ENCODE results near the gene STOM.

The STOM gene

DNA sequence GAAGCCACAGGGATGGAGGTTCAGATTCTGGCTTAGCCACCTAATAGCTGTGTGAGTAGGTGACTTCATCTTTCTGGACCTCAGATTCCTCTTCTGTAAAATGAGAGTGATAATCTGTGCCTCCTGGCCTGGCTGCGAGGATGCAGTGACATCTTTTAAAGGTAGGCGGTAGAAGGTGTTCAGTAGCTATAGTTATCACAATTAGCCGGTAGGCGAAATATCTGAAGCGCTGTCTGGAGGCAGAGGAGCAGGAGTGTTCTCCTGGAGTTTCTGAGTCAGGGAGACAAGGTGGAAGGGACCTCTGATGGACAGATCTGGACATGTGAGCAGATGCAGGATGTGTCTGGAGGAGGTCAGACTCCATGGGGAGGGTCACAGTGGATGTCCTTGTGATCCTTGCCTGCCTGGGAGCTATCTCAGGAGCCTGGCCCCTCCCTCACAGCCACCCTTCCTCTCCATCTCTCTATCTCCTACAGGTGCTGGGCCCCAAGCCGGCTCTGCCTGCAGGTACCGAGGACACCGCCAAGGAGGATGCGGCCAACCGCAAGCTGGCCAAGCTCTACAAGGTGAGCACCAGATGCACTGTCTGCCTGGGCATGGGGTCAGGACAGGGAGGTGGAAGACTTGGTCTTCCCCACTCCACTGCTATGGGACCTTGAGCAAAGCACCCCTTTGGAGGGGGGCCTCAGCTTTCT, 56.4 kb downstream of the STOM start:
- Histone ChIP-seq H3K36me3 (ENCODE audit: insufficient read depth) (no peaks in the 10 kb centered on the region), H3K4me1 (ENCODE audit: low read depth, poor library complexity, severe bottlenecking) (no peaks in the 10 kb centered on the region), H3K4me2 (no peak overlapping the region), H4K20me1 (ENCODE audit: insufficient read depth) (no peaks in the 10 kb centered on the region), H3K27me3 (ENCODE audit: insufficient read depth, low read depth) (no peaks in the 10 kb centered on the region), H3K4me3 (IDR thresholded peaks at IDR 0.05; ENCODE audit: insufficient read depth, low read depth, low read length) (no peak overlapping the region), H3K27ac (no peak overlapping the region), H3K9ac (no peak overlapping the region), H2AFZ (ENCODE audit: low read depth) (no peak overlapping the region), H3K79me2 (ENCODE audit: insufficient read depth, low read depth) (no peaks in the 10 kb centered on the region)
- TF ChIP-seq, protein P1, sequence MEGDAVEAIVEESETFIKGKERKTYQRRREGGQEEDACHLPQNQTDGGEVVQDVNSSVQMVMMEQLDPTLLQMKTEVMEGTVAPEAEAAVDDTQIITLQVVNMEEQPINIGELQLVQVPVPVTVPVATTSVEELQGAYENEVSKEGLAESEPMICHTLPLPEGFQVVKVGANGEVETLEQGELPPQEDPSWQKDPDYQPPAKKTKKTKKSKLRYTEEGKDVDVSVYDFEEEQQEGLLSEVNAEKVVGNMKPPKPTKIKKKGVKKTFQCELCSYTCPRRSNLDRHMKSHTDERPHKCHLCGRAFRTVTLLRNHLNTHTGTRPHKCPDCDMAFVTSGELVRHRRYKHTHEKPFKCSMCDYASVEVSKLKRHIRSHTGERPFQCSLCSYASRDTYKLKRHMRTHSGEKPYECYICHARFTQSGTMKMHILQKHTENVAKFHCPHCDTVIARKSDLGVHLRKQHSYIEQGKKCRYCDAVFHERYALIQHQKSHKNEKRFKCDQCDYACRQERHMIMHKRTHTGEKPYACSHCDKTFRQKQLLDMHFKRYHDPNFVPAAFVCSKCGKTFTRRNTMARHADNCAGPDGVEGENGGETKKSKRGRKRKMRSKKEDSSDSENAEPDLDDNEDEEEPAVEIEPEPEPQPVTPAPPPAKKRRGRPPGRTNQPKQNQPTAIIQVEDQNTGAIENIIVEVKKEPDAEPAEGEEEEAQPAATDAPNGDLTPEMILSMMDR (conservative IDR thresholded peaks at IDR 0.05; ENCODE audit: low read depth, low read length): no peak

DNA sequence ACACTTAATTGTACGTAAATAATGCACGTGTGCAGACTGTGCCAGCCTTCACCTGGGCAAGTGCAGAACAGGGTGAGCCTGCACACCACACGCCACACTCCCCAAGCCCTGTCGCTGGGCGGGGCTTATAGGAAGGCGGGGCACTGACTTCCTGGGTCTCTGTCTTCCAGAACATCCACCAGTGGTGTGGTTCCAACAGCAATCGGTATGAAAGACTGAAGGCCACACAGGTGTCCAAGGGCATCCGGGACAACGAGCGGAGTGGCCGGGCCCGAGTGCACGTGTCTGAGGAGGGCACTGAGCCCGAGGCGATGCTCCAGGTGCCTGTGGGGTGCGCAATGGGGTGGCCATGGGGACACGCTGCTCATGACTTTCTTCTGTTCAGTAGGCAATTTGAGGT, 57.9 kb downstream of the STOM start:
- H3K4me1 ChIP-seq (ENCODE audit: low read depth, poor library complexity, severe bottlenecking): no peaks in the 10 kb centered on the region
- no peaks in the 10 kb centered on the region for H4K20me1 ChIP-seq (ENCODE audit: insufficient read depth)
- no peak overlapping the region for H2AFZ ChIP-seq (ENCODE audit: low read depth)
- TF ChIP-seq, protein P1 (conservative IDR thresholded peaks at IDR 0.05; ENCODE audit: low read depth, low read length): no peak
- H3K36me3 ChIP-seq (ENCODE audit: insufficient read depth): no peaks in the 10 kb centered on the region
- H3K4me3 ChIP-seq (IDR thresholded peaks at IDR 0.05; ENCODE audit: insufficient read depth, low read depth, low read length): no peak overlapping the region
- H3K79me2 ChIP-seq (ENCODE audit: insufficient read depth, low read depth): no peaks in the 10 kb centered on the region
- H3K27ac ChIP-seq: no peak overlapping the region
- no peaks in the 10 kb centered on the region for H3K27me3 ChIP-seq (ENCODE audit: insufficient read depth, low read depth)
- no peak overlapping the region for H3K9ac ChIP-seq
- no peak overlapping the region for H3K4me2 ChIP-seq

DNA sequence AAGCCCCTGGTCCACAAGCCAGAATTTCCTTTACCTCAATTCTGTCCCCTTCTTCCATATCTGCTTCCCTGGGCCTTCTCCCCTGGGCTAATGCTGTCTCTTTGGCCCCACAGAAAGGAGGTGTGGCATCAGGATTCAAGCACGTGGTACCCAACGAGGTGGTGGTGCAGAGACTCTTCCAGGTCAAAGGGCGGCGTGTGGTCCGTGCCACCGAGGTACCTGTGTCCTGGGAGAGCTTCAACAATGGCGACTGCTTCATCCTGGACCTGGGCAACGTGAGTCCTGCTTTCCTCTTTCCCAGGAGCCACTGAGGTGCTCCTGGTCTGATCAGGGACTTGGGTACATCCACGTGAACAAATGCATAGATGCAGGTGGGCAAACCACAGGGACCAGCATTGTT, 59.5 kb downstream of the STOM start:
- no peaks in the 10 kb centered on the region for H3K27me3 ChIP-seq (ENCODE audit: insufficient read depth, low read depth)
- no peak overlapping the region for H3K27ac ChIP-seq
- H4K20me1 ChIP-seq (ENCODE audit: insufficient read depth): no peaks in the 10 kb centered on the region
- H3K36me3 ChIP-seq (ENCODE audit: insufficient read depth): no peaks in the 10 kb centered on the region
- H3K79me2 ChIP-seq (ENCODE audit: insufficient read depth, low read depth): no peaks in the 10 kb centered on the region
- no peak overlapping the region for H2AFZ ChIP-seq (ENCODE audit: low read depth)
- TF ChIP-seq, protein P1 (conservative IDR thresholded peaks at IDR 0.05; ENCODE audit: low read depth, low read length): no peak
- no peaks in the 10 kb centered on the region for H3K4me1 ChIP-seq (ENCODE audit: low read depth, poor library complexity, severe bottlenecking)
- H3K4me2 ChIP-seq: no peak overlapping the region
- H3K9ac ChIP-seq: no peak overlapping the region
- H3K4me3 ChIP-seq (IDR thresholded peaks at IDR 0.05; ENCODE audit: insufficient read depth, low read depth, low read length): no peak overlapping the region

DNA sequence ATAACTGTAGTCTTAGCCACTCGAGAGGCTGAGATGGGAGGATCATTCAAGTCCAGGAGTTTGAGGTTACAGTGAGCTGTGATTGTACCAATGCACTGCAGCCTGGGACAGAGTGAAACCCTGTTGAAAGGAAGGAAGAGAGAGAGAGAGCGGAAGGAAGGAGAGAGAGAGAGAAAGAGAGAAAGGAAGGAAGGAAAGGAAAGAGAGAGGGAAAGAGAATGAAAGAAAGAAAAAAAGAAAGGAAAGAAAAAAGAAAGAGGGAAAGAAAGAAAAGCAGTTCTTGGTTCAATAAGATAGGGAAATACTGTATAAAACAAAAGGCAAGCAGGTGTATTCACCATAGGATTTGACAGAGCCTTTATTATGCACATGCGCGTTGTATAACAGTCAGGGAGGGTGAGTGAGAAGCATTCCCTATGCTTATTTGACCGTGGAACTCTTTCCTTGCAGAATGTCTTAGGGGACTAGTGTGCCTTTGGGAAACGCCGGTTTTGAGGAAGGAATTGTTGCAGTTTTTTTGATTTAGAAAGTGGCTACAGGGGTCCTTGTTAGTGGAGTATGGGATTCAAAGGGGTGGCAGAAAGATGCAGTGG, 60.1 kb downstream of the STOM start:
- Histone ChIP-seq H3K79me2 (ENCODE audit: insufficient read depth, low read depth) (no peaks in the 10 kb centered on the region), H3K36me3 (ENCODE audit: insufficient read depth) (no peaks in the 10 kb centered on the region), H2AFZ (ENCODE audit: low read depth) (no peak overlapping the region), H3K4me2 (no peak overlapping the region), H4K20me1 (ENCODE audit: insufficient read depth) (no peaks in the 10 kb centered on the region), H3K27ac (no peak overlapping the region), H3K4me1 (ENCODE audit: low read depth, poor library complexity, severe bottlenecking) (no peaks in the 10 kb centered on the region), H3K4me3 (IDR thresholded peaks at IDR 0.05; ENCODE audit: insufficient read depth, low read depth, low read length) (no peak overlapping the region), H3K27me3 (ENCODE audit: insufficient read depth, low read depth) (no peaks in the 10 kb centered on the region), H3K9ac (no peak overlapping the region)
- TF ChIP-seq, protein P1 (conservative IDR thresholded peaks at IDR 0.05; ENCODE audit: low read depth, low read length): no peak

Measured in KMS-11 (cell line).